ENCODE measurements around the gene TCL1A. TPM values are rescaled to one million over a fixed set of nuclear protein-coding genes. Genes with fewer than 3 reads are reported as not detected.

The TCL1A gene
- total RNA-seq, 1 experiment from 2014 or later: not detected

DNA sequence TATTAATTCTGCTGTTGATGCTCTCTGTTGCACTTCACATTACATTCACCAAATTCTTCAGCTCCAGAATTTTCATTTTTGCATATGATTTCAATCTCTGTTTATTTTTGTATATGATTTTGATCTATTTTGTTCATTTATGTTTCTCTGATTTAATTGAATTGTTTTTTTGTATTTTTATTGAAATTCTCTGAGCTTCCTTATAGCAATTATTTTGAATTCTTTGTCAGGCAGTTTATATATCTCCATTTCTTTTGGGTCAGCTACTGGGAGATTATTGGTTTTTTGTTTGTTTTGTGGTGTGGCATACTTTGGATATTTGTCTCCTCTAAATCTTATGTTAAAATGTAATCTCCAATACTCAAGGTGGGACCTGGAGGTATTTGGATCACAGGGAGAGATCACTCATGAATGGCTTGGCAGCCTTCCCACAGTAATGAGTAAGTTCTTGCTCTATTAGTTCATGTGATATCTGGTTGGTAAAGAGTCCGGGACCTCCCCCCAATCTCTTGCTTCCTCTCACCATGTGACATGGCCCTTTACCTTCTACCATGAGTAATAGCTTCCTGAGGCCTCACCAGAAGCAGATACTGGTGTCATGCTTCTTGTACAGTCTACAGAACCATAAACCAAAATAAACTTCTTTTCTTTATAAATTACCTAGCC is 8.7 kb upstream of the TCL1A start:
- peak; percentile 5 for DNase-seq
- Mint-ChIP-seq H3K9me3 (ENCODE audit: low read depth, unreplicated experiment) (peaks cover 3% of the 10 kb centered on the region), H3K27me3 (ENCODE audit: unreplicated experiment) (peaks cover 90% of the 10 kb centered on the region), H3K36me3 (ENCODE audit: insufficient read depth, unreplicated experiment) (no peaks in the 10 kb centered on the region), H3K4me3 (ENCODE audit: low read depth, unreplicated experiment) (no peak overlapping the region), H3K27ac (ENCODE audit: unreplicated experiment) (no peak overlapping the region), H3K4me1 (ENCODE audit: low read depth, unreplicated experiment) (no peaks in the 10 kb centered on the region)
- no TSS peak for BruUV-seq (replicated peaks)
- intact Hi-C loops (cut with micrococcal nuclease; ENCODE audit: unreplicated experiment): no loop called here
- CTCF ChIA-PET: no interaction called here
- TF ChIP-seq, protein P1, sequence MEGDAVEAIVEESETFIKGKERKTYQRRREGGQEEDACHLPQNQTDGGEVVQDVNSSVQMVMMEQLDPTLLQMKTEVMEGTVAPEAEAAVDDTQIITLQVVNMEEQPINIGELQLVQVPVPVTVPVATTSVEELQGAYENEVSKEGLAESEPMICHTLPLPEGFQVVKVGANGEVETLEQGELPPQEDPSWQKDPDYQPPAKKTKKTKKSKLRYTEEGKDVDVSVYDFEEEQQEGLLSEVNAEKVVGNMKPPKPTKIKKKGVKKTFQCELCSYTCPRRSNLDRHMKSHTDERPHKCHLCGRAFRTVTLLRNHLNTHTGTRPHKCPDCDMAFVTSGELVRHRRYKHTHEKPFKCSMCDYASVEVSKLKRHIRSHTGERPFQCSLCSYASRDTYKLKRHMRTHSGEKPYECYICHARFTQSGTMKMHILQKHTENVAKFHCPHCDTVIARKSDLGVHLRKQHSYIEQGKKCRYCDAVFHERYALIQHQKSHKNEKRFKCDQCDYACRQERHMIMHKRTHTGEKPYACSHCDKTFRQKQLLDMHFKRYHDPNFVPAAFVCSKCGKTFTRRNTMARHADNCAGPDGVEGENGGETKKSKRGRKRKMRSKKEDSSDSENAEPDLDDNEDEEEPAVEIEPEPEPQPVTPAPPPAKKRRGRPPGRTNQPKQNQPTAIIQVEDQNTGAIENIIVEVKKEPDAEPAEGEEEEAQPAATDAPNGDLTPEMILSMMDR (IDR thresholded peaks at IDR 0.05; ENCODE audit: unreplicated experiment): no peak

DNA sequence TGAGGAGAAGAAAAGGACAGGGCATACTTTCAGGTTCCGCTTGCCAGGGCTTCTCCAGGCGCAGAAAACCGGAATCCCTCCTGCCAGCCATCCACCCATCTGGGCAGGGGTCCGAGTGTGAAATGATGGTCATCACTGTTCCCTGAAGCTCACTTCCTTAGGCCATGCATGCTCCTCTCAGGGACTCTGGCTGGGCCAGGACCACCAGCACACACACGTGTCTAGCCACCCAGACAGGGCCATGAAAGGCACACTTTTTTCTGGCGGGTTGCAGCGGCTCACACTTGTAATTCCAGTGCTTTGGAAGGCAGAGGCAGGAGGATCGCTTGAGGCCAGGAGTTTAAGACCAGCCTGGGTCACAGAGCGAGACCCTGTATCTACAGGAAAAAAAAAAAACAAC is 1.5 kb downstream of the TCL1A start:
- no peaks in the 10 kb centered on the region for H3K9me3 Mint-ChIP-seq (ENCODE audit: low read depth, unreplicated experiment)
- intact Hi-C loops (cut with micrococcal nuclease; ENCODE audit: unreplicated experiment): no loop called here
- no TSS peak for BruUV-seq (replicated peaks)
- H3K4me3 Mint-ChIP-seq (ENCODE audit: low read depth, unreplicated experiment): no peak overlapping the region
- peaks cover 70% of the 10 kb centered on the region for H3K27me3 Mint-ChIP-seq (ENCODE audit: unreplicated experiment)
- CTCF ChIA-PET: no interaction called here
- TF ChIP-seq, protein P1 (IDR thresholded peaks at IDR 0.05; ENCODE audit: unreplicated experiment): no peak
- no peak for DNase-seq
- H3K27ac Mint-ChIP-seq (ENCODE audit: unreplicated experiment): no peak overlapping the region
- H3K4me1 Mint-ChIP-seq (ENCODE audit: low read depth, unreplicated experiment): no peaks in the 10 kb centered on the region
- no peaks in the 10 kb centered on the region for H3K36me3 Mint-ChIP-seq (ENCODE audit: insufficient read depth, unreplicated experiment)

DNA sequence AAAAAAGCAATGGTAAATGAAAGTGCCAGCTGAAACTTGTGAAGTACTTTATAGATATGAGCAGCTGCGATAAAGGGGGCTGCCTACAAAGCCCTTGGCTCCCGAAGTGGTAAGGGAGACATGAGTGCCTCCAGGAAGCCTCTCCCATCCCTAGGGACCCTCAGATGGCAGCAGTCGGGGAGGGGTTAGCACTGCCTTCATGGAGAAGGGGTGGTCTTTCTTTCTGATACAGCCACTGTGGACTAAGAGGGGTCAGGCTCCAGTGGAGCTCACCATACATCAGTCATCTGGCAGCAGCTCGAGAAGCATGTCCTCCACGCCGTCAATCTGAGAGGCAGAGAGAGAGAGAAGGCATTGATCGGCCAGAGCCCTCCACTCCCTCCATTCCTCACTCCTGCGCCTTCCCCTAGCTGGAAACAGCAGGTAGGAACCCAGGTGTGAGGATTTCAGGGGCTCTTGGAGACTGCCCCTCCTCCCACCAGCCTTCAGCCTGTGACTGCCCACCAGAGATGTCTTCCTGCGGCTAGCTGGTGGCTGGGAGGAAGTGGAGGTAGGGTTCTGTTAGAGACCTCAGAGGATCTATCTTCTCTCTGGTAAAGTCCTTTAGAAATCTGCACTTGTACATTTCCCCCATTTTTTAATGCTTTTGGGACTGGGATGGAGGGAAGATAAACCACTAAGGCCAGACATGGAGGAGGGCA is 2.3 kb downstream of the TCL1A start:
- Mint-ChIP-seq H3K4me1 (ENCODE audit: low read depth, unreplicated experiment) (no peaks in the 10 kb centered on the region), H3K9me3 (ENCODE audit: low read depth, unreplicated experiment) (no peaks in the 10 kb centered on the region), H3K4me3 (ENCODE audit: low read depth, unreplicated experiment) (no peak overlapping the region), H3K36me3 (ENCODE audit: insufficient read depth, unreplicated experiment) (no peaks in the 10 kb centered on the region), H3K27me3 (ENCODE audit: unreplicated experiment) (peaks cover 77% of the 10 kb centered on the region), H3K27ac (ENCODE audit: unreplicated experiment) (no peak overlapping the region)
- TF ChIP-seq, protein P1 (IDR thresholded peaks at IDR 0.05; ENCODE audit: unreplicated experiment): no peak
- CTCF ChIA-PET: no interaction called here
- no peak for DNase-seq
- intact Hi-C loops (cut with micrococcal nuclease; ENCODE audit: unreplicated experiment): no loop called here
- BruUV-seq (replicated peaks): no TSS peak

DNA sequence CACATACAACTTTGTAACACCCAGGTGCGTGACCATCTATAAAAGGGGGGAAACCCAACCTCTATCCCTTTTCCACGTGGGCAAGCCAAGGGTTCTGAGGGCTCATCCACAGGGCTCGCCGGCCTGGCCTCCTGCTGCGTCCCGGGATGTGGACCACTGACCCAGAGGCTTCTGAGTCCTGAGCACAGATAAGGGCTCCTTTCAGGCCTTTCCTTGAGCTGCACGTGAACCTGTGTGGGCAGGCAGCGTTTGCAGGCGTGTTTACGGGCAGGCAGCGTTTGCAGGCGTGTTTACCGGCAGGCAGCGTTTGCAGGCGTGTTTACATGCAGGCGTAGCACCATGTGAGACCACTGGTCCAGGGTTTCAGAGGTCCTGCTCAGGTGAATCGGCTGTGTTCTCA is 3.8 kb downstream of the TCL1A start:
- CTCF ChIA-PET: no interaction called here
- no peaks in the 10 kb centered on the region for H3K9me3 Mint-ChIP-seq (ENCODE audit: low read depth, unreplicated experiment)
- H3K27me3 Mint-ChIP-seq (ENCODE audit: unreplicated experiment): peaks cover 85% of the 10 kb centered on the region
- BruUV-seq (replicated peaks): no TSS peak
- H3K27ac Mint-ChIP-seq (ENCODE audit: unreplicated experiment): no peak overlapping the region
- no peak for DNase-seq
- no peaks in the 10 kb centered on the region for H3K4me1 Mint-ChIP-seq (ENCODE audit: low read depth, unreplicated experiment)
- H3K4me3 Mint-ChIP-seq (ENCODE audit: low read depth, unreplicated experiment): no peak overlapping the region
- intact Hi-C loops (cut with micrococcal nuclease; ENCODE audit: unreplicated experiment): no loop called here
- TF ChIP-seq, protein P1 (IDR thresholded peaks at IDR 0.05; ENCODE audit: unreplicated experiment): no peak
- no peaks in the 10 kb centered on the region for H3K36me3 Mint-ChIP-seq (ENCODE audit: insufficient read depth, unreplicated experiment)
